Immature natural killer cell (primary cell): Measurements from ENCODE around the gene AHNAK2. TPM values are rescaled to one million over a fixed set of nuclear protein-coding genes. Genes with fewer than 3 reads are reported as not detected.
"Not testable (repeated sequence)": the region's sequence is repeated elsewhere in the genome, so short reads cannot be mapped to it uniquely, and the experiment has no call there.

Experiments
- DNase-seq, 3 donors: peaks; one replicate each; pipeline ENCODE4 v3.0.0; 2022; ENCODE audit warnings: mixed read lengths in 1 of 3
- H3K27ac Mint-ChIP-seq, 6 donors: one replicate each; pipeline ENCODE4 v1.8.0; 2020; ENCODE audit warnings: mixed read lengths in 6 of 6, mild to moderate bottlenecking in 5 of 6, inconsistent platforms in 4 of 6, moderate library complexity in 3 of 6
- H3K27me3 Mint-ChIP-seq, 3 donors: one replicate each; pipeline ENCODE4 v1.8.0; 2020 to 2021; ENCODE audit warnings: low read depth in 3 of 3, mild to moderate bottlenecking in 3 of 3, mixed read lengths in 3 of 3, moderate library complexity in 3 of 3, inconsistent platforms in 1 of 3
- H3K36me3 Mint-ChIP-seq, 3 donors: one replicate each; pipeline ENCODE4 v1.8.0; 2020; ENCODE audit warnings: mixed read lengths in 3 of 3, inconsistent platforms in 2 of 3, mild to moderate bottlenecking in 2 of 3
- H3K4me1 Mint-ChIP-seq, 2 donors: one replicate each; pipeline ENCODE4 v1.8.0; 2020; ENCODE audit warnings: inconsistent platforms in 2 of 2, mild to moderate bottlenecking in 2 of 2, mixed read lengths in 2 of 2, moderate library complexity in 1 of 2
- H3K4me3 Mint-ChIP-seq, 5 donors: one replicate each; pipeline ENCODE4 v1.8.0; 2020; ENCODE audit warnings: mild to moderate bottlenecking in 5 of 5, mixed read lengths in 5 of 5, inconsistent platforms in 3 of 5, moderate library complexity in 3 of 5
- H3K9me3 Mint-ChIP-seq, 6 donors: one replicate each; pipeline ENCODE4 v1.8.0; 2020; ENCODE audit warnings: mild to moderate bottlenecking in 6 of 6, mixed read lengths in 6 of 6, inconsistent platforms in 4 of 6, moderate library complexity in 3 of 6
- polyA plus RNA-seq, 3 donors: library from polyadenylated mRNA; unstranded; fragments of 300-500 nt; fragmentation: Illumina TruSeq; gene quantifications; one replicate each; pipeline ENCODE4 v1.2.3, GENCODE V29; 2021

AHNAK2 gene
- polyA plus RNA-seq, 3 donors from 2014 or later: not detected

GRCh38 chr14:104944436-104945205 lies 33.6 kb downstream of the AHNAK2 start:
- not testable (repeated sequence) for H3K36me3 Mint-ChIP-seq, H3K27ac Mint-ChIP-seq, H3K9me3 Mint-ChIP-seq, H3K4me1 Mint-ChIP-seq, H3K27me3 Mint-ChIP-seq, DNase-seq, H3K4me3 Mint-ChIP-seq

- not testable (repeated sequence) for H3K4me3 Mint-ChIP-seq, H3K36me3 Mint-ChIP-seq
Measured at GRCh38 chr14:104944016-104944308, 34.2 kb downstream of the AHNAK2 start.

GRCh38 chr14:104943216-104944015 lies 34.8 kb downstream of the AHNAK2 start:
- H3K9me3 Mint-ChIP-seq, H3K4me3 Mint-ChIP-seq, DNase-seq, H3K4me1 Mint-ChIP-seq, H3K27ac Mint-ChIP-seq, H3K27me3 Mint-ChIP-seq, H3K36me3 Mint-ChIP-seq: not testable (repeated sequence)

More at GRCh38 chr14:104944016-104944308, 34.2 kb downstream of the AHNAK2 start:
- not testable (repeated sequence) for H3K9me3 Mint-ChIP-seq, DNase-seq, H3K27ac Mint-ChIP-seq, H3K27me3 Mint-ChIP-seq, H3K4me1 Mint-ChIP-seq

GRCh38 chr14:104942586-104942985 lies 35.6 kb downstream of the AHNAK2 start:
- Mint-ChIP-seq H3K36me3 (no peaks in the 10 kb centered on the region), H3K27ac (no peak overlapping the region), H3K4me1 (no peaks in the 10 kb centered on the region), H3K27me3 (peaks cover 0 to 3% (median 0%) of the 10 kb centered on the region in 3 donors), H3K9me3 (no peaks in the 10 kb centered on the region), H3K4me3 (no peak overlapping the region)
- no peak for DNase-seq

GRCh38 chr14:104941508-104942365 lies 36.4 kb downstream of the AHNAK2 start:
- DNase-seq: no peak
- no peaks in the 10 kb centered on the region for H3K36me3 Mint-ChIP-seq
- H3K4me1 Mint-ChIP-seq: no peaks in the 10 kb centered on the region
- no peaks in the 10 kb centered on the region for H3K9me3 Mint-ChIP-seq
- H3K4me3 Mint-ChIP-seq: no peak overlapping the region
- peaks cover 0 to 5% (median 0%) of the 10 kb centered on the region in 3 donors for H3K27me3 Mint-ChIP-seq
- no peak overlapping the region for H3K27ac Mint-ChIP-seq

GRCh38 chr14:104940526-104941150 lies 37.5 kb downstream of the AHNAK2 start:
- peaks cover 0 to 6% (median 1%) of the 10 kb centered on the region in 3 donors for H3K27me3 Mint-ChIP-seq
- H3K4me3 Mint-ChIP-seq: no peak overlapping the region
- no peaks in the 10 kb centered on the region for H3K4me1 Mint-ChIP-seq
- DNase-seq: no peak
- no peaks in the 10 kb centered on the region for H3K9me3 Mint-ChIP-seq
- H3K27ac Mint-ChIP-seq: no peak overlapping the region
- H3K36me3 Mint-ChIP-seq: no peaks in the 10 kb centered on the region

GRCh38 chr14:104939666-104940410 lies 38.3 kb downstream of the AHNAK2 start:
- H3K36me3 Mint-ChIP-seq: no peaks in the 10 kb centered on the region
- H3K4me1 Mint-ChIP-seq: peaks cover 2 to 4% of the 10 kb centered on the region in 2 donors
- H3K27ac Mint-ChIP-seq: no peak overlapping the region
- H3K9me3 Mint-ChIP-seq: no peaks in the 10 kb centered on the region
- no peak for DNase-seq
- H3K27me3 Mint-ChIP-seq: peaks cover 0 to 6% (median 1%) of the 10 kb centered on the region in 3 donors
- H3K4me3 Mint-ChIP-seq: no peak overlapping the region

- Mint-ChIP-seq H3K9me3 (no peaks in the 10 kb centered on the region), H3K36me3 (no peaks in the 10 kb centered on the region), H3K27ac (no peak overlapping the region), H3K27me3 (peaks cover 1 to 6% (median 4%) of the 10 kb centered on the region in 3 donors), H3K4me1 (peaks cover 5 to 10% of the 10 kb centered on the region in 2 donors), H3K4me3 (no peak overlapping the region)
- no peak for DNase-seq
Measured at GRCh38 chr14:104938960-104939359, 39.2 kb downstream of the AHNAK2 start.

GRCh38 chr14:104938436-104938835 lies 39.7 kb downstream of the AHNAK2 start:
- no peak overlapping the region for H3K4me3 Mint-ChIP-seq
- H3K36me3 Mint-ChIP-seq: no peaks in the 10 kb centered on the region
- H3K9me3 Mint-ChIP-seq: no peaks in the 10 kb centered on the region
- no peak for DNase-seq
- peaks cover 1 to 6% (median 4%) of the 10 kb centered on the region in 3 donors for H3K27me3 Mint-ChIP-seq
- peaks cover 5 to 10% of the 10 kb centered on the region in 2 donors for H3K4me1 Mint-ChIP-seq
- H3K27ac Mint-ChIP-seq: no peak overlapping the region

GRCh38 chr14:104937694-104938365 lies 40.3 kb downstream of the AHNAK2 start:
- Mint-ChIP-seq H3K36me3 (no peaks in the 10 kb centered on the region), H3K4me1 (peaks cover 5 to 10% of the 10 kb centered on the region in 2 donors), H3K27me3 (peaks cover 1 to 6% (median 4%) of the 10 kb centered on the region in 3 donors), H3K27ac (no peak overlapping the region), H3K9me3 (no peaks in the 10 kb centered on the region), H3K4me3 (no peak overlapping the region)
- no peak for DNase-seq

GRCh38 chr14:104937161-104937560 lies 41.0 kb downstream of the AHNAK2 start:
- DNase-seq: no peak
- Mint-ChIP-seq H3K9me3 (no peaks in the 10 kb centered on the region), H3K27ac (no peak overlapping the region), H3K4me1 (peaks cover 5 to 10% of the 10 kb centered on the region in 2 donors), H3K4me3 (no peak overlapping the region), H3K36me3 (no peaks in the 10 kb centered on the region), H3K27me3 (peaks cover 1 to 6% (median 4%) of the 10 kb centered on the region in 3 donors)

- H3K27me3 Mint-ChIP-seq: peaks cover 1 to 6% (median 4%) of the 10 kb centered on the region in 3 donors
- no peaks in the 10 kb centered on the region for H3K36me3 Mint-ChIP-seq
- DNase-seq: no peak
- H3K27ac Mint-ChIP-seq: no peak overlapping the region
- H3K4me3 Mint-ChIP-seq: no peak overlapping the region
- peaks cover 5 to 10% of the 10 kb centered on the region in 2 donors for H3K4me1 Mint-ChIP-seq
- no peaks in the 10 kb centered on the region for H3K9me3 Mint-ChIP-seq
Measured at GRCh38 chr14:104936361-104937155, 41.6 kb downstream of the AHNAK2 start.
